A549 (cell line): ENCODE data around the gene TBPL2. TPM values are rescaled to one million over a fixed set of nuclear protein-coding genes. Genes with fewer than 3 reads are reported as not detected.

ENCODE experiments used
- ATAC-seq, 2 experiments: fragments of 200-7000 bp in 1 of 2; fragments of >200 bp in 1 of 2; cut with Nextera tagmentation in 1 of 2; cut with Tn5 transposase in 1 of 2; 3 replicates each; pipeline versions ENCODE4 v1.8.0 to v1.9.1; 2018 to 2020; ENCODE audit warnings: mild to moderate bottlenecking in 1 of 2, moderate library complexity in 1 of 2
- CTCF ChIA-PET: fragments of 300-600 bp; sonication (Branson Sonifier 250); formaldehyde crosslinking; extraction: SDS; loops from one replicate; lab custom pipeline; 2021; ENCODE audit warnings: antibody characterized with exemption, inconsistent platforms; lab: Yijun Ruan, JAX
- POLR2A ChIA-PET: fragments of 350-600 bp; formaldehyde crosslinking; extraction: SDS; loops from one replicate; lab custom pipeline; 2021; ENCODE audit warnings: antibody characterized with exemption, inconsistent platforms; lab: Yijun Ruan, JAX
- DNase-seq, 2 experiments: peaks; one replicate each; pipeline versions ENCODE4 v3.0.0 to v3.0.0-alpha.2; 2011 to 2016; ENCODE audit warnings: low read depth in 1 of 2, low spot score in 1 of 2
- FAIRE-seq: peaks from 2 replicates; lab custom pipeline; 2011; peaks lifted over from hg19 to GRCh38; lab: Jason Lieb, UNC
- H3K27ac ChIP-seq, 2 experiments: fragments of >200 bp; sonication (Bioruptor Twin); formaldehyde crosslinking; 3 replicates each; pipeline ENCODE4 v1.5.1; 2016 to 2017
- H3K4me1 ChIP-seq: fragments of >200 bp; sonication (Bioruptor Twin); formaldehyde crosslinking; 3 replicates; pipeline ENCODE4 v1.6.1; 2016
- H3K4me2 ChIP-seq: fragments of >200 bp; sonication (Bioruptor Twin); formaldehyde crosslinking; 3 replicates; pipeline ENCODE4 v1.6.1; 2016
- H3K4me3 ChIP-seq: fragments of >200 bp; sonication (Bioruptor Twin); formaldehyde crosslinking; 3 replicates; pipeline ENCODE4 v1.5.1; 2016
- H3K9me3 ChIP-seq: fragments of >200 bp; sonication (Bioruptor Twin); formaldehyde crosslinking; 3 replicates; pipeline ENCODE4 v1.6.1; 2016
- BHLHE40 ChIP-seq: IDR thresholded peaks from 2 replicates; pipeline ENCODE4 v1.6.1; 2012; ENCODE audit warnings: low read depth, low read length, inconsistent platforms
- CBX2 ChIP-seq: fragments of 200-600 bp; sonication (generic); IDR thresholded peaks from 2 replicates; pipeline ENCODE4 v1.6.1; 2016; ENCODE audit warnings: low read depth, mild to moderate bottlenecking, borderline replicate concordance
- CHD4 ChIP-seq: fragments of 200-600 bp; sonication (generic); IDR thresholded peaks from 2 replicates; pipeline ENCODE4 v1.6.1; 2016; ENCODE audit warnings: antibody characterized with exemption, mild to moderate bottlenecking, borderline replicate concordance
- FOSB ChIP-seq: fragments of 250-450 bp; sonication (Bioruptor Pico); IDR thresholded peaks from 2 replicates; pipeline ENCODE4 v1.5.0; 2020; ENCODE audit warnings: mild to moderate bottlenecking, moderate library complexity
- HOXB5 ChIP-seq: fragments of 250-450 bp; sonication (Bioruptor Pico); IDR thresholded peaks from 2 replicates; pipeline ENCODE4 v1.5.0; 2020; ENCODE audit warnings: mild to moderate bottlenecking, moderate library complexity
- KDM1A ChIP-seq: fragments of 200-600 bp; sonication (generic); IDR thresholded peaks from 2 replicates; pipeline ENCODE4 v1.6.1; 2016; ENCODE audit warnings: low read depth, mild to moderate bottlenecking
- KDM5A ChIP-seq: fragments of 200-600 bp; sonication (generic); IDR thresholded peaks from 2 replicates; pipeline ENCODE4 v1.6.1; 2016; ENCODE audit warnings: antibody characterized with exemption, mild to moderate bottlenecking
- NFE2L2 ChIP-seq: fragments of 150-350 bp; conservative IDR thresholded peaks from 2 replicates; pipeline ENCODE4 v1.6.1; 2014; ENCODE audit warnings: low read length
- POLR2A ChIP-seq: IDR thresholded peaks from 2 replicates; pipeline ENCODE4 v1.6.1; 2012; ENCODE audit warnings: mild to moderate bottlenecking, low read length
- POLR2AphosphoS2 ChIP-seq: conservative IDR thresholded peaks from 2 replicates; pipeline ENCODE4 v1.6.1; 2012; ENCODE audit warnings: low read length, improper control_type of control experiment, inconsistent platforms
- TP53 ChIP-seq: fragments of 250-450 bp; sonication (Bioruptor Pico); IDR thresholded peaks from 2 replicates; pipeline ENCODE4 v1.5.0; 2021; ENCODE audit warnings: mild to moderate bottlenecking, moderate library complexity
- ZNF302 ChIP-seq: fragments of 250-450 bp; sonication (Bioruptor Pico); IDR thresholded peaks from 2 replicates; pipeline ENCODE4 v1.9.0; 2021; ENCODE audit warnings: inconsistent platforms, mild to moderate bottlenecking, moderate library complexity
- ZSCAN20 ChIP-seq: fragments of 250-450 bp; sonication (Bioruptor Pico); IDR thresholded peaks from 2 replicates; pipeline ENCODE4 v1.8.0; 2022; ENCODE audit warnings: mild to moderate bottlenecking, moderate library complexity
- WGBS: methylation state at CpG from one replicate; pipeline ENCODE4 v1.1.6; 2017; ENCODE audit errors: missing lambda C conversion rate; 5-methylcytosine and 5-hydroxymethylcytosine counted together
- polyA plus RNA-seq, 4 experiments: library from polyadenylated mRNA; depleted of rRNA in 3 of 4; stranded (reverse); fragments of >200 nt; fragmentation: RNase III in 1 of 4; extraction: RNeasy Plus Mini Kit Qiagen cat#74134 plus additional on column Dnase treatment in 1 of 4; gene quantifications; 2 replicates in 3 of 4; 3 replicates in 1 of 4; pipeline ENCODE4 v1.2.3, GENCODE V29; 2011 to 2017
- TF ChIP-seq, protein P1 (sequence below): fragments of 150-350 bp; IDR thresholded peaks from 2 replicates; pipeline ENCODE4 v1.6.1; 2014; ENCODE audit warnings: low read depth, mild to moderate bottlenecking, low read length
- TF ChIP-seq, protein P2 (sequence below): fragments of 200-600 bp; sonication (generic); IDR thresholded peaks from 2 replicates; pipeline ENCODE4 v1.6.1; 2016; ENCODE audit warnings: antibody characterized with exemption, mild to moderate bottlenecking, moderate library complexity
- TF ChIP-seq, protein P3 (sequence below): IDR thresholded peaks from 2 replicates; pipeline ENCODE4 v1.6.1; 2012

The TBPL2 gene
- polyA plus RNA-seq, 2 of the 4 experiments (the other 2 are of a cell fraction) = not detected

DNA sequence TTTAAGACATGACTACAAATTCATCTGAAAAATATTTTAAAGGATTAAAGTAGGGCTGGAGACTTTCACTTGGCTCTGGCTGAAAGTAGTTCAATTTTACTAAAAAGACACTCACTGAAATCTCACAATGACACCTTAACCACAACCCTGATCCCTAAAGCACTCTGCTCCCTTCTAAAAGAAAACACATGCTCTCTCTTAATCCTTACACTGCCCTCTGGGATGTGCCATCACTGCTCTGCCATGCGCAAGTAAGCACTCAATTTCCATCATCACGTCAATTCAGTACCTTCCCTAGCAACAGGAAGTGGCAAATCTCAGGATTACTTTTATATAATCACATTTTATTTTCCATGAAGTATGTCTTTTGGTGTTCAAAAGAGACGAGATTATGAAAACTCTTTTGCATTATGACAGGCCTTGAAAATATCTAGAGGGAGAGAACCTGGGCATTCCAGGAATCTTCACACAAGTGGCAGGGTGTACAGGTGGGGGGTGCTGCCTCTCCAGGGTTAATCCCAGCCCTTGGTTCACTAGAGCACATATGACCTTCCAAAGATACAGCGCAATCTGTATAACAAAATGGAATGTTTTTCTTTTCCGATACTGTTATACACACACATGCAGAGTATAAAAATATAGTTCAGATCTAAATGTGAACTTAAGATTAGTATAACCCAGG lies 36.1 kb downstream of the TBPL2 start:
- ChIA-PET POLR2A (no interaction called here), CTCF (interaction anchor here (1.2 kb wide), 1 partner anchor 12 kb away, joined by 4 read pairs; no protein-coding TSS in a partner anchor)
- no peak overlapping the region for H3K27ac ChIP-seq
- no peak for ATAC-seq
- H3K9me3 ChIP-seq = no peaks in the 10 kb centered on the region
- TF ChIP-seq TP53 (no peak), KDM1A (no peak), KDM5A (no peak), BHLHE40 (no peak), CHD4 (no peak)
- TF ChIP-seq, protein P1, sequence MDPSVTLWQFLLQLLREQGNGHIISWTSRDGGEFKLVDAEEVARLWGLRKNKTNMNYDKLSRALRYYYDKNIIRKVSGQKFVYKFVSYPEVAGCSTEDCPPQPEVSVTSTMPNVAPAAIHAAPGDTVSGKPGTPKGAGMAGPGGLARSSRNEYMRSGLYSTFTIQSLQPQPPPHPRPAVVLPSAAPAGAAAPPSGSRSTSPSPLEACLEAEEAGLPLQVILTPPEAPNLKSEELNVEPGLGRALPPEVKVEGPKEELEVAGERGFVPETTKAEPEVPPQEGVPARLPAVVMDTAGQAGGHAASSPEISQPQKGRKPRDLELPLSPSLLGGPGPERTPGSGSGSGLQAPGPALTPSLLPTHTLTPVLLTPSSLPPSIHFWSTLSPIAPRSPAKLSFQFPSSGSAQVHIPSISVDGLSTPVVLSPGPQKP = no peak
- TF ChIP-seq, protein P2, sequence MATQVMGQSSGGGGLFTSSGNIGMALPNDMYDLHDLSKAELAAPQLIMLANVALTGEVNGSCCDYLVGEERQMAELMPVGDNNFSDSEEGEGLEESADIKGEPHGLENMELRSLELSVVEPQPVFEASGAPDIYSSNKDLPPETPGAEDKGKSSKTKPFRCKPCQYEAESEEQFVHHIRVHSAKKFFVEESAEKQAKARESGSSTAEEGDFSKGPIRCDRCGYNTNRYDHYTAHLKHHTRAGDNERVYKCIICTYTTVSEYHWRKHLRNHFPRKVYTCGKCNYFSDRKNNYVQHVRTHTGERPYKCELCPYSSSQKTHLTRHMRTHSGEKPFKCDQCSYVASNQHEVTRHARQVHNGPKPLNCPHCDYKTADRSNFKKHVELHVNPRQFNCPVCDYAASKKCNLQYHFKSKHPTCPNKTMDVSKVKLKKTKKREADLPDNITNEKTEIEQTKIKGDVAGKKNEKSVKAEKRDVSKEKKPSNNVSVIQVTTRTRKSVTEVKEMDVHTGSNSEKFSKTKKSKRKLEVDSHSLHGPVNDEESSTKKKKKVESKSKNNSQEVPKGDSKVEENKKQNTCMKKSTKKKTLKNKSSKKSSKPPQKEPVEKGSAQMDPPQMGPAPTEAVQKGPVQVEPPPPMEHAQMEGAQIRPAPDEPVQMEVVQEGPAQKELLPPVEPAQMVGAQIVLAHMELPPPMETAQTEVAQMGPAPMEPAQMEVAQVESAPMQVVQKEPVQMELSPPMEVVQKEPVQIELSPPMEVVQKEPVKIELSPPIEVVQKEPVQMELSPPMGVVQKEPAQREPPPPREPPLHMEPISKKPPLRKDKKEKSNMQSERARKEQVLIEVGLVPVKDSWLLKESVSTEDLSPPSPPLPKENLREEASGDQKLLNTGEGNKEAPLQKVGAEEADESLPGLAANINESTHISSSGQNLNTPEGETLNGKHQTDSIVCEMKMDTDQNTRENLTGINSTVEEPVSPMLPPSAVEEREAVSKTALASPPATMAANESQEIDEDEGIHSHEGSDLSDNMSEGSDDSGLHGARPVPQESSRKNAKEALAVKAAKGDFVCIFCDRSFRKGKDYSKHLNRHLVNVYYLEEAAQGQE = no peak
- FAIRE-seq = no peak
- 81% methylated on average over 5 of the region's 5 CpGs for WGBS
- H3K4me2 ChIP-seq = no peak overlapping the region
- DNase-seq = no peak
- H3K4me3 ChIP-seq = no peak overlapping the region
- H3K4me1 ChIP-seq = peaks cover under 1% of the 10 kb centered on the region; the same call in 1 of the 3 replicates

DNA sequence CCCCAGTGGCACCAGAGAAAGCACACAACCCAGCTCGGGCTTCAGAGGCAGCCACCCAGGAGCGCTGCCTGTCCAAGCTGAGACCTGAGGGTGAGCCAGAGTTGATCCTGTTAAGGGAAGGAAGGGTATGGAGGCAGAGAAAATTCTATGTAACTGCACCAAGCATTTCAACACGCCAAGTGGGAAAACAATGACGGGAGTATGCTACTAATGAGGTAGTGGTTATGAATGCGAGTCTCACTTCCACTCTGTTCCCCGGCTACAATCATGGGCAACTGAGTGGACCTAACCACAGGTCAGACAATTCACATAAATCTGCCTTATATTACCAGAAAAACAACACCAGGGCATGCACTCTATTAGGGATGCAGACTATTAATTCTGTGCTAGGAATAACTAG lies 38.7 kb downstream of the TBPL2 start:
- FAIRE-seq = no peak
- no peak for ATAC-seq
- Histone ChIP-seq H3K9me3 (no peaks in the 10 kb centered on the region), H3K4me3 (no peak overlapping the region), H3K4me2 (no peak overlapping the region), H3K4me1 (peaks cover 10% of the 10 kb centered on the region; the same call in 2 of the 3 replicates), H3K27ac (no peak overlapping the region)
- 92% methylated on average over 6 of the region's 6 CpGs for WGBS
- ChIA-PET CTCF (no interaction called here), POLR2A (no interaction called here)
- no peak for DNase-seq
- TF ChIP-seq HOXB5 (CRISPR knock-in tag) (no peak), NFE2L2 (no peak), POLR2AphosphoS2 (no peak), ZSCAN20 (CRISPR knock-in tag) (no peak), BHLHE40 (no peak)
- TF ChIP-seq, protein P3, sequence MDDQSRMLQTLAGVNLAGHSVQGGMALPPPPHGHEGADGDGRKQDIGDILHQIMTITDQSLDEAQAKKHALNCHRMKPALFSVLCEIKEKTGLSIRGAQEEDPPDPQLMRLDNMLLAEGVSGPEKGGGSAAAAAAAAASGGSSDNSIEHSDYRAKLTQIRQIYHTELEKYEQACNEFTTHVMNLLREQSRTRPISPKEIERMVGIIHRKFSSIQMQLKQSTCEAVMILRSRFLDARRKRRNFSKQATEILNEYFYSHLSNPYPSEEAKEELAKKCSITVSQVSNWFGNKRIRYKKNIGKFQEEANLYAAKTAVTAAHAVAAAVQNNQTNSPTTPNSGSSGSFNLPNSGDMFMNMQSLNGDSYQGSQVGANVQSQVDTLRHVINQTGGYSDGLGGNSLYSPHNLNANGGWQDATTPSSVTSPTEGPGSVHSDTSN = no peak

DNA sequence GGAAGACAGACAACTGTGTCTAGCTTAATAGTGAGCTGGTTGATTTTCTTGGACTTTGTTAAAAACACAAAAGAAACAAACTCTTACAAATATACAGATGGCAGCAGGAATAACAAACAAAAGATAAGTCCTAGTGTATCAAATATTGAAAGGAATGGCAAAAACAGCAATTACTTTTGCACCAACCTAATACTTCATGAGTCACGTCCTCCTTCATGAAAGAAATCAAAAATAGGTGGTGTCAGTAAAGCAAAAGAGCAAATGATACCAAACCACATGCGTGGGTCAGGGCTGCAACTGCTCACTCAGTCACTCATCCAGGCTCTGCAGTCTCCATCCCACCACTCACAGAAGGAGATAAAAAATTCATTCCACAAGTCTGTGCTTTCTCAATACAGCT lies 40.6 kb downstream of the TBPL2 start:
- ATAC-seq (no peak), DNase-seq (no peak), FAIRE-seq (no peak)
- Histone ChIP-seq H3K4me2 (no peak overlapping the region), H3K9me3 (no peaks in the 10 kb centered on the region), H3K4me1 (peaks cover 10% of the 10 kb centered on the region; the same call in 2 of the 3 replicates), H3K4me3 (no peak overlapping the region), H3K27ac (no peak overlapping the region)
- CTCF ChIA-PET = no interaction called here
- POLR2A ChIA-PET = no interaction called here
- TF ChIP-seq CBX2 (no peak), POLR2A (no peak), ZNF302 (no peak), FOSB (CRISPR knock-in tag) (no peak), ZSCAN20 (CRISPR knock-in tag) (no peak)
- whole genome bisulfite sequencing = 75% methylated on average over 2 of the region's 2 CpGs
